ENCODE results near the gene TENM4.

TENM4 gene

GRCh38 chr11:78768345-78768744, 672.5 kb downstream of the TENM4 start:
- Mint-ChIP-seq H3K9me3 (ENCODE audit: low read depth) (peaks cover 4% of the 10 kb centered on the region), H3K36me3 (no peaks in the 10 kb centered on the region), H3K27me3 (peaks cover 2% of the 10 kb centered on the region), H3K4me1 (ENCODE audit: low read depth) (no peaks in the 10 kb centered on the region), H3K27ac (no peak overlapping the region), H3K4me3 (no peak overlapping the region)

GRCh38 chr11:78767027-78767932, 673.5 kb downstream of the TENM4 start:
- Mint-ChIP-seq H3K9me3 (ENCODE audit: low read depth) (peaks cover 4% of the 10 kb centered on the region), H3K4me1 (ENCODE audit: low read depth) (no peaks in the 10 kb centered on the region), H3K4me3 (no peak overlapping the region), H3K27me3 (peaks cover 2% of the 10 kb centered on the region), H3K36me3 (no peaks in the 10 kb centered on the region), H3K27ac (no peak overlapping the region)

GRCh38 chr11:78764946-78765345, 675.9 kb downstream of the TENM4 start:
- H3K27me3 Mint-ChIP-seq: no peaks in the 10 kb centered on the region
- H3K27ac Mint-ChIP-seq: no peak overlapping the region
- no peak overlapping the region for H3K4me3 Mint-ChIP-seq
- no peaks in the 10 kb centered on the region for H3K4me1 Mint-ChIP-seq (ENCODE audit: low read depth)
- no peaks in the 10 kb centered on the region for H3K36me3 Mint-ChIP-seq
- peaks cover 3% of the 10 kb centered on the region for H3K9me3 Mint-ChIP-seq (ENCODE audit: low read depth)

GRCh38 chr11:78763664-78764063, 677.2 kb downstream of the TENM4 start:
- H3K27me3 Mint-ChIP-seq: no peaks in the 10 kb centered on the region
- no peak overlapping the region for H3K4me3 Mint-ChIP-seq
- no peak overlapping the region for H3K27ac Mint-ChIP-seq
- no peaks in the 10 kb centered on the region for H3K9me3 Mint-ChIP-seq (ENCODE audit: low read depth)
- H3K4me1 Mint-ChIP-seq (ENCODE audit: low read depth): no peaks in the 10 kb centered on the region
- no peaks in the 10 kb centered on the region for H3K36me3 Mint-ChIP-seq

- no peak overlapping the region for H3K27ac Mint-ChIP-seq
- no peaks in the 10 kb centered on the region for H3K4me1 Mint-ChIP-seq (ENCODE audit: low read depth)
- H3K9me3 Mint-ChIP-seq (ENCODE audit: low read depth): no peaks in the 10 kb centered on the region
- no peaks in the 10 kb centered on the region for H3K27me3 Mint-ChIP-seq
- no peak overlapping the region for H3K4me3 Mint-ChIP-seq
- H3K36me3 Mint-ChIP-seq: no peaks in the 10 kb centered on the region
Observed at GRCh38 chr11:78762105-78762504, 678.7 kb downstream of the TENM4 start.

- no peak overlapping the region for H3K27ac Mint-ChIP-seq
- H3K36me3 Mint-ChIP-seq: no peaks in the 10 kb centered on the region
- no peaks in the 10 kb centered on the region for H3K27me3 Mint-ChIP-seq
- no peaks in the 10 kb centered on the region for H3K9me3 Mint-ChIP-seq (ENCODE audit: low read depth)
- H3K4me3 Mint-ChIP-seq: no peak overlapping the region
- H3K4me1 Mint-ChIP-seq (ENCODE audit: low read depth): no peaks in the 10 kb centered on the region
Observed at GRCh38 chr11:78759071-78759470, 681.8 kb downstream of the TENM4 start.

GRCh38 chr11:78753297-78753696, 687.5 kb downstream of the TENM4 start:
- no peaks in the 10 kb centered on the region for H3K4me1 Mint-ChIP-seq (ENCODE audit: low read depth)
- H3K27me3 Mint-ChIP-seq: peaks cover 5% of the 10 kb centered on the region
- H3K9me3 Mint-ChIP-seq (ENCODE audit: low read depth): no peaks in the 10 kb centered on the region
- H3K36me3 Mint-ChIP-seq: no peaks in the 10 kb centered on the region
- H3K4me3 Mint-ChIP-seq: no peak overlapping the region
- H3K27ac Mint-ChIP-seq: no peak overlapping the region

- Mint-ChIP-seq H3K27ac (no peak overlapping the region), H3K9me3 (ENCODE audit: low read depth) (no peaks in the 10 kb centered on the region), H3K36me3 (no peaks in the 10 kb centered on the region), H3K4me1 (ENCODE audit: low read depth) (no peaks in the 10 kb centered on the region), H3K4me3 (no peak overlapping the region), H3K27me3 (peaks cover 5% of the 10 kb centered on the region)
Observed at GRCh38 chr11:78752494-78752893, 688.3 kb downstream of the TENM4 start.

GRCh38 chr11:78748918-78749690, 691.7 kb downstream of the TENM4 start:
- Mint-ChIP-seq H3K27me3 (peaks cover 8% of the 10 kb centered on the region), H3K4me1 (ENCODE audit: low read depth) (no peaks in the 10 kb centered on the region), H3K4me3 (no peak overlapping the region), H3K9me3 (ENCODE audit: low read depth) (no peaks in the 10 kb centered on the region), H3K27ac (no peak overlapping the region), H3K36me3 (no peaks in the 10 kb centered on the region)

GRCh38 chr11:78744949-78745348, 695.9 kb downstream of the TENM4 start:
- Mint-ChIP-seq H3K4me1 (ENCODE audit: low read depth) (no peaks in the 10 kb centered on the region), H3K36me3 (no peaks in the 10 kb centered on the region), H3K4me3 (no peak overlapping the region), H3K27ac (no peak overlapping the region), H3K9me3 (ENCODE audit: low read depth) (no peaks in the 10 kb centered on the region), H3K27me3 (peaks cover 9% of the 10 kb centered on the region)

- Mint-ChIP-seq H3K36me3 (no peaks in the 10 kb centered on the region), H3K9me3 (ENCODE audit: low read depth) (no peaks in the 10 kb centered on the region), H3K27me3 (peaks cover 6% of the 10 kb centered on the region), H3K4me1 (ENCODE audit: low read depth) (no peaks in the 10 kb centered on the region), H3K27ac (no peak overlapping the region), H3K4me3 (no peak overlapping the region)
Observed at GRCh38 chr11:78744202-78744601, 696.6 kb downstream of the TENM4 start.

GRCh38 chr11:78742430-78742829, 698.4 kb downstream of the TENM4 start:
- Mint-ChIP-seq H3K36me3 (no peaks in the 10 kb centered on the region), H3K9me3 (ENCODE audit: low read depth) (no peaks in the 10 kb centered on the region), H3K4me1 (ENCODE audit: low read depth) (no peaks in the 10 kb centered on the region), H3K27me3 (peaks cover 6% of the 10 kb centered on the region), H3K4me3 (no peak overlapping the region), H3K27ac (no peak overlapping the region)

- Mint-ChIP-seq H3K4me3 (no peak overlapping the region), H3K36me3 (no peaks in the 10 kb centered on the region), H3K27me3 (peaks cover 6% of the 10 kb centered on the region), H3K4me1 (ENCODE audit: low read depth) (no peaks in the 10 kb centered on the region), H3K27ac (no peak overlapping the region), H3K9me3 (ENCODE audit: low read depth) (no peaks in the 10 kb centered on the region)
Observed at GRCh38 chr11:78741741-78742140, 699.1 kb downstream of the TENM4 start.

- Mint-ChIP-seq H3K27me3 (peaks cover 6% of the 10 kb centered on the region), H3K4me1 (ENCODE audit: low read depth) (no peaks in the 10 kb centered on the region), H3K4me3 (no peak overlapping the region), H3K36me3 (no peaks in the 10 kb centered on the region), H3K27ac (no peak overlapping the region), H3K9me3 (ENCODE audit: low read depth) (no peaks in the 10 kb centered on the region)
Observed at GRCh38 chr11:78740199-78741071, 700.4 kb downstream of the TENM4 start.

GRCh38 chr11:78737891-78738290, 702.9 kb downstream of the TENM4 start:
- H3K4me3 Mint-ChIP-seq: no peak overlapping the region
- H3K36me3 Mint-ChIP-seq: no peaks in the 10 kb centered on the region
- no peaks in the 10 kb centered on the region for H3K27me3 Mint-ChIP-seq
- no peaks in the 10 kb centered on the region for H3K9me3 Mint-ChIP-seq (ENCODE audit: low read depth)
- no peak overlapping the region for H3K27ac Mint-ChIP-seq
- no peaks in the 10 kb centered on the region for H3K4me1 Mint-ChIP-seq (ENCODE audit: low read depth)
